Peyer's patch (tissue), 4 donors: ENCODE measurements around the gene ZBTB7C.

Experiments used
- CTCF ChIP-seq, 6 experiments: fragments of 450-650 bp in 4 of 6; fragments of 200-600 bp in 2 of 6; sonication (generic) in 1 of 6; IDR thresholded peaks; one replicate each; pipeline ENCODE4 v1.5.1; 2017 to 2019; ENCODE audit warnings: antibody characterized with exemption in 6 of 6, mild to moderate bottlenecking in 3 of 6, moderate library complexity in 1 of 6
- POLR2A ChIP-seq, 2 donors: fragments of 450-650 bp; IDR thresholded peaks; one replicate each; pipeline ENCODE4 v1.5.1; 2017; ENCODE audit warnings: antibody characterized with exemption in 2 of 2, mild to moderate bottlenecking in 2 of 2, moderate library complexity in 2 of 2

GRCh38 chr18:48153613-48154481 is 255.3 kb downstream of the ZBTB7C start:
- TF ChIP-seq CTCF (IDR thresholded peaks at IDR 0.05) (no peak), POLR2A (IDR thresholded peaks at IDR 0.05) (no peak)
